Loucy (cell line): ENCODE data around the gene DEDD.

Experiments used
- H2AFZ ChIP-seq: fragments of 200-600 bp; sonication (generic); 2 replicates; pipeline ENCODE4 v1.6.0; 2016; ENCODE audit warnings: antibody characterized with exemption, mild to moderate bottlenecking, low read length, moderate library complexity
- H3F3A ChIP-seq: fragments of 200-600 bp; 2 replicates; pipeline ENCODE4 v1.6.0; 2016; ENCODE audit warnings: antibody characterized with exemption, low read depth, mild to moderate bottlenecking
- H3K27me3 ChIP-seq: fragments of 200-600 bp; sonication (generic); 2 replicates; pipeline ENCODE4 v1.6.1; 2014; ENCODE audit warnings: low read length, mild to moderate bottlenecking; ENCODE audit not compliant: insufficient read depth, poor library complexity, severe bottlenecking
- H3K36me3 ChIP-seq: fragments of 200-600 bp; sonication (generic); 2 replicates; pipeline ENCODE4 v1.6.1; 2016; ENCODE audit warnings: low read length; ENCODE audit not compliant: insufficient read depth
- H3K4me1 ChIP-seq: fragments of 200-600 bp; sonication (generic); 2 replicates; pipeline ENCODE4 v1.5.1; 2014; ENCODE audit warnings: low read length, mild to moderate bottlenecking; ENCODE audit not compliant: insufficient read depth, poor library complexity, severe bottlenecking
- H3K4me2 ChIP-seq: fragments of 200-600 bp; sonication (generic); 2 replicates; pipeline ENCODE4 v1.6.0; 2014; ENCODE audit warnings: antibody characterized with exemption, low read length, low read depth, mild to moderate bottlenecking; ENCODE audit not compliant: poor library complexity, severe bottlenecking
- H3K4me3 ChIP-seq: fragments of 200-600 bp; sonication (generic); 2 replicates; pipeline ENCODE4 v1.5.1; 2014; ENCODE audit warnings: low read length, mild to moderate bottlenecking, mixed read lengths; ENCODE audit not compliant: poor library complexity, severe bottlenecking
- H3K79me2 ChIP-seq: fragments of 200-600 bp; sonication (generic); 2 replicates; pipeline ENCODE4 v1.6.1; 2014; ENCODE audit warnings: low read length; ENCODE audit not compliant: insufficient read depth
- H3K9ac ChIP-seq: fragments of 200-600 bp; sonication (generic); 2 replicates; pipeline ENCODE4 v1.6.0; 2014; ENCODE audit warnings: mild to moderate bottlenecking, low read depth, low read length, moderate library complexity; ENCODE audit not compliant: poor library complexity, severe bottlenecking
- H3K9me2 ChIP-seq: fragments of 200-600 bp; sonication (generic); replicated peaks from 2 replicates; pipeline ENCODE4 v1.6.1; 2016; ENCODE audit warnings: low read depth, low read length, mixed read lengths
- H3K9me3 ChIP-seq: fragments of 200-600 bp; sonication (generic); 2 replicates; pipeline ENCODE4 v1.6.1; 2014; ENCODE audit warnings: mild to moderate bottlenecking, antibody characterized with exemption, low read length, low read depth; ENCODE audit not compliant: insufficient read depth
- H4K20me1 ChIP-seq: fragments of 200-600 bp; sonication (generic); 2 replicates; pipeline ENCODE4 v1.6.0; 2014; ENCODE audit warnings: antibody characterized with exemption, low read length, mild to moderate bottlenecking; ENCODE audit not compliant: insufficient read depth, poor library complexity, severe bottlenecking
- CTCF ChIP-seq: fragments of 200-600 bp; sonication (generic); conservative IDR thresholded peaks from 2 replicates; pipeline ENCODE4 v1.5.1; 2014; ENCODE audit warnings: mild to moderate bottlenecking, antibody characterized with exemption, low read length
- EZH2phosphoT487 ChIP-seq: fragments of 200-600 bp; IDR thresholded peaks from 2 replicates; pipeline ENCODE4 v1.6.1; 2018; ENCODE audit warnings: antibody characterized with exemption, mild to moderate bottlenecking, moderate library complexity, borderline replicate concordance

Gene DEDD

GRCh38 chr1:161140755-161141400, 8.4 kb upstream of the DEDD start:
- H3K4me3 ChIP-seq = no peak overlapping the region
- no peaks in the 10 kb centered on the region for H3K9me2 ChIP-seq
- H3K27me3 ChIP-seq = no peaks in the 10 kb centered on the region
- H4K20me1 ChIP-seq = no peaks in the 10 kb centered on the region
- no peaks in the 10 kb centered on the region for H3K36me3 ChIP-seq
- H2AFZ ChIP-seq = no peak overlapping the region
- no peak overlapping the region for H3K4me2 ChIP-seq
- 0 out of 2 replicates have a peak, but pooled peaks cover 2% of the 10 kb centered on the region for H3F3A ChIP-seq
- TF ChIP-seq EZH2phosphoT487 = no peak
- TF ChIP-seq CTCF = no peak
- no peaks in the 10 kb centered on the region for H3K9me3 ChIP-seq
- no peaks in the 10 kb centered on the region for H3K4me1 ChIP-seq
- no peak overlapping the region for H3K9ac ChIP-seq
- H3K79me2 ChIP-seq = no peaks in the 10 kb centered on the region

GRCh38 chr1:161139766-161140165, 7.3 kb upstream of the DEDD start:
- H3K79me2 ChIP-seq = peaks cover 2% of the 10 kb centered on the region; the same call in 1 of the 2 replicates

GRCh38 chr1:161138431-161138830, 6.0 kb upstream of the DEDD start:
- no peaks in the 10 kb centered on the region for H3K9me3 ChIP-seq
- TF ChIP-seq EZH2phosphoT487 (no peak), CTCF (no peak)
- H3K4me1 ChIP-seq = peaks cover 6% of the 10 kb centered on the region
- H3K9me2 ChIP-seq = no peaks in the 10 kb centered on the region
- H3K79me2 ChIP-seq = peaks cover 15% of the 10 kb centered on the region
- H4K20me1 ChIP-seq = no peaks in the 10 kb centered on the region
- H3K27me3 ChIP-seq = no peaks in the 10 kb centered on the region
- H3K9ac ChIP-seq = no peak overlapping the region
- no peak overlapping the region for H3K4me2 ChIP-seq
- no peak overlapping the region for H3K4me3 ChIP-seq
- no peak overlapping the region for H2AFZ ChIP-seq
- H3F3A ChIP-seq = 0 out of 2 replicates have a peak, but pooled peaks cover 3% of the 10 kb centered on the region
- no peaks in the 10 kb centered on the region for H3K36me3 ChIP-seq

More at GRCh38 chr1:161139766-161140165, 7.3 kb upstream of the DEDD start:
- Histone ChIP-seq H3K4me3 (no peak overlapping the region), H4K20me1 (no peaks in the 10 kb centered on the region), H2AFZ (no peak overlapping the region), H3K9me3 (no peaks in the 10 kb centered on the region), H3F3A (0 out of 2 replicates have a peak, but pooled peaks cover 3% of the 10 kb centered on the region), H3K9me2 (no peaks in the 10 kb centered on the region), H3K36me3 (no peaks in the 10 kb centered on the region), H3K4me1 (no peaks in the 10 kb centered on the region), H3K4me2 (no peak overlapping the region), H3K27me3 (no peaks in the 10 kb centered on the region), H3K9ac (no peak overlapping the region)
- TF ChIP-seq EZH2phosphoT487 = no peak
- TF ChIP-seq CTCF = peak; percentile 64
